Tibial artery (tissue), 4 donors: Measurements from ENCODE around the gene CTIF.

Experiments used
- DNase-seq, 2 donors: peaks; one replicate each; pipeline ENCODE4 v3.0.0-alpha.2; 2019
- H3K27ac ChIP-seq, 2 donors: fragments of 200-600 bp; sonication (generic) in 1 of 2; 1 replicate in 1 of 2; 2 replicates in 1 of 2; pipeline ENCODE4 v1.5.1; 2018 to 2019; ENCODE audit warnings: mild to moderate bottlenecking in 1 of 2
- H3K27me3 ChIP-seq, 2 donors: fragments of 200-600 bp; sonication (generic) in 1 of 2; one replicate each; pipeline versions ENCODE4 v1.5.1 to v1.6.0; 2016 to 2019
- H3K36me3 ChIP-seq, 3 donors: fragments of 200-600 bp; sonication (generic) in 2 of 3; one replicate each; pipeline ENCODE4 v1.5.1; 2016 to 2019; ENCODE audit warnings: mild to moderate bottlenecking in 2 of 3
- H3K4me1 ChIP-seq, 4 donors: fragments of 200-600 bp; sonication (generic) in 2 of 4; 1 replicate in 3 of 4; 2 replicates in 1 of 4; pipeline ENCODE4 v1.5.1; 2016 to 2019
- H3K4me3 ChIP-seq, 2 donors: fragments of 200-600 bp; sonication (generic) in 1 of 2; 1 replicate in 1 of 2; 2 replicates in 1 of 2; pipeline ENCODE4 v1.5.1; 2018 to 2019; ENCODE audit warnings: mild to moderate bottlenecking in 2 of 2
- H3K9me3 ChIP-seq, 3 donors: fragments of 200-600 bp; sonication (generic) in 1 of 3; one replicate each; pipeline ENCODE4 v1.5.1; 2016 to 2019
- intact Hi-C: fragments of 100-400 bp; cut with DNase I; formaldehyde crosslinking; loops from one replicate; pipeline ENCODE4 v1.15.0; 2023; ENCODE audit warnings: low total_unique reads
- TF ChIP-seq, protein P1 (sequence below), 2 experiments: fragments of 200-600 bp in 1 of 2; fragments of 450-650 bp in 1 of 2; IDR thresholded peaks; one replicate each; pipeline ENCODE4 v1.5.1; 2017 to 2019; ENCODE audit warnings: antibody characterized with exemption in 2 of 2, mild to moderate bottlenecking in 1 of 2, moderate library complexity in 1 of 2

The CTIF gene

GRCh38 chr18:48777026-48777743 is 238.4 kb downstream of the CTIF start:
- DNase-seq, result peak in 1 of 2 donors; percentile 82
- intact Hi-C loops, result loop anchor here (10.0 kb wide), 3 partner anchors 268 to 638 kb away; no protein-coding TSS in a partner anchor
- no peaks in the 10 kb centered on the region for H3K27me3 ChIP-seq
- peaks cover 14 to 63% (median 51%) of the 10 kb centered on the region in 4 donors for H3K4me1 ChIP-seq
- TF ChIP-seq, protein P1, sequence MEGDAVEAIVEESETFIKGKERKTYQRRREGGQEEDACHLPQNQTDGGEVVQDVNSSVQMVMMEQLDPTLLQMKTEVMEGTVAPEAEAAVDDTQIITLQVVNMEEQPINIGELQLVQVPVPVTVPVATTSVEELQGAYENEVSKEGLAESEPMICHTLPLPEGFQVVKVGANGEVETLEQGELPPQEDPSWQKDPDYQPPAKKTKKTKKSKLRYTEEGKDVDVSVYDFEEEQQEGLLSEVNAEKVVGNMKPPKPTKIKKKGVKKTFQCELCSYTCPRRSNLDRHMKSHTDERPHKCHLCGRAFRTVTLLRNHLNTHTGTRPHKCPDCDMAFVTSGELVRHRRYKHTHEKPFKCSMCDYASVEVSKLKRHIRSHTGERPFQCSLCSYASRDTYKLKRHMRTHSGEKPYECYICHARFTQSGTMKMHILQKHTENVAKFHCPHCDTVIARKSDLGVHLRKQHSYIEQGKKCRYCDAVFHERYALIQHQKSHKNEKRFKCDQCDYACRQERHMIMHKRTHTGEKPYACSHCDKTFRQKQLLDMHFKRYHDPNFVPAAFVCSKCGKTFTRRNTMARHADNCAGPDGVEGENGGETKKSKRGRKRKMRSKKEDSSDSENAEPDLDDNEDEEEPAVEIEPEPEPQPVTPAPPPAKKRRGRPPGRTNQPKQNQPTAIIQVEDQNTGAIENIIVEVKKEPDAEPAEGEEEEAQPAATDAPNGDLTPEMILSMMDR (IDR thresholded peaks at IDR 0.05), result peak; percentile 83 to 89
- peaks cover 0 to 34% (median 11%) of the 10 kb centered on the region in 3 donors for H3K36me3 ChIP-seq
- peak overlapping the region; percentile 81 to 92 for H3K27ac ChIP-seq
- no peaks in the 10 kb centered on the region for H3K9me3 ChIP-seq
- no peak overlapping the region for H3K4me3 ChIP-seq

- Histone ChIP-seq H3K27ac (peak overlapping the region; percentile 81 to 92), H3K4me3 (no peak overlapping the region), H3K9me3 (no peaks in the 10 kb centered on the region), H3K36me3 (peaks cover 0 to 34% (median 11%) of the 10 kb centered on the region in 3 donors), H3K27me3 (no peaks in the 10 kb centered on the region), H3K4me1 (peaks cover 14 to 66% (median 56%) of the 10 kb centered on the region in 4 donors)
- TF ChIP-seq, protein P1 (IDR thresholded peaks at IDR 0.05), result peak in 1 of 2 experiments; percentile 29
- intact Hi-C loops, result loop anchor here (10.0 kb wide), 3 partner anchors 267 to 637 kb away; no protein-coding TSS in a partner anchor
- peak in 1 of 2 donors; percentile 50 for DNase-seq
Measured at GRCh38 chr18:48777744-48778116, 238.9 kb downstream of the CTIF start.

DNA sequence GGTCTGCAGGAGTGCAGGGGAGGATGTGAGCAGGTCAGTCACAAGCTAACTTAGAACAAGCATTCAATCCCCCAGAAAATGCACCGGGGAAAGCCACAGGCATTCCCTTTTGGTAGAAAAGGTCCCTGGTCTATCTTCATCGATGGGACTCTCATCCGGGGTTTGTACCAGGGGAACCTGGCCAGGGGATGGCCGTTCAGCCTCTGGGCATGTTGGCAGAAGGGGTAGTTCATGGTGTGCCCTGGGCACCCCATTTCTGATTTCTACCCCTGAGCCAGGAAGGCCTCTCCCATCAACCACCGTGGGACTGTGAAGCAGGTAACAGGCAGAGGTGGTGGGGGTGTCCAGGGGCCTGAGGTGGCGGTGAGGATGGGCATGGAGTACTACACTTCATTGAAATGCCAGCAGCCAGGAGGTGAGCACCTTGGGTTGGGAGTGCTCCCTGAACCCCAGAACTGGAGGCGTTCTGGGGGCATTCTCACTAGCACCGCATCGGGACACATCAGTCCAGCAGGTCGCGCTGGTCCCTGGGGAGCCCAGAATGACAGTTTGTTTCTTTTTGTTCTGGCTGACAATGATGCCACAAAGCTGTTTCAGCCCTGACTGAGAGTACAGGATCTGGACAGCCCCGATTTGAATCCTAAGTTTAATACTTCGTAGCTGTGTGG is 239.6 kb downstream of the CTIF start:
- peaks cover 0 to 31% (median 11%) of the 10 kb centered on the region in 3 donors for H3K36me3 ChIP-seq
- H3K27ac ChIP-seq, result peak overlapping the region; percentile 81 to 92

GRCh38 chr18:48779462-48779861 is 240.6 kb downstream of the CTIF start:
- DNase-seq, result no peak
- Histone ChIP-seq H3K36me3 (peaks cover 0 to 21% (median 10%) of the 10 kb centered on the region in 3 donors), H3K9me3 (no peaks in the 10 kb centered on the region), H3K27ac (peak overlapping the region; percentile 81 to 92), H3K4me1 (peaks cover 14 to 83% (median 73%) of the 10 kb centered on the region in 4 donors), H3K27me3 (no peaks in the 10 kb centered on the region), H3K4me3 (no peak overlapping the region)
- intact Hi-C loops, result loop anchor here (10.0 kb wide), 3 partner anchors 265 to 635 kb away; no protein-coding TSS in a partner anchor
- TF ChIP-seq, protein P1 (IDR thresholded peaks at IDR 0.05), result no peak

More for the DNA sequence above, 239.6 kb downstream of the CTIF start:
- H3K9me3 ChIP-seq, result no peaks in the 10 kb centered on the region
- no peaks in the 10 kb centered on the region for H3K27me3 ChIP-seq
- intact Hi-C loops, result loop anchor here (10.0 kb wide), 3 partner anchors 266 to 636 kb away; no protein-coding TSS in a partner anchor
- TF ChIP-seq, protein P1 (IDR thresholded peaks at IDR 0.05), result no peak
- H3K4me3 ChIP-seq, result no peak overlapping the region
- H3K4me1 ChIP-seq, result peaks cover 14 to 73% (median 63%) of the 10 kb centered on the region in 4 donors
- no peak for DNase-seq

DNA sequence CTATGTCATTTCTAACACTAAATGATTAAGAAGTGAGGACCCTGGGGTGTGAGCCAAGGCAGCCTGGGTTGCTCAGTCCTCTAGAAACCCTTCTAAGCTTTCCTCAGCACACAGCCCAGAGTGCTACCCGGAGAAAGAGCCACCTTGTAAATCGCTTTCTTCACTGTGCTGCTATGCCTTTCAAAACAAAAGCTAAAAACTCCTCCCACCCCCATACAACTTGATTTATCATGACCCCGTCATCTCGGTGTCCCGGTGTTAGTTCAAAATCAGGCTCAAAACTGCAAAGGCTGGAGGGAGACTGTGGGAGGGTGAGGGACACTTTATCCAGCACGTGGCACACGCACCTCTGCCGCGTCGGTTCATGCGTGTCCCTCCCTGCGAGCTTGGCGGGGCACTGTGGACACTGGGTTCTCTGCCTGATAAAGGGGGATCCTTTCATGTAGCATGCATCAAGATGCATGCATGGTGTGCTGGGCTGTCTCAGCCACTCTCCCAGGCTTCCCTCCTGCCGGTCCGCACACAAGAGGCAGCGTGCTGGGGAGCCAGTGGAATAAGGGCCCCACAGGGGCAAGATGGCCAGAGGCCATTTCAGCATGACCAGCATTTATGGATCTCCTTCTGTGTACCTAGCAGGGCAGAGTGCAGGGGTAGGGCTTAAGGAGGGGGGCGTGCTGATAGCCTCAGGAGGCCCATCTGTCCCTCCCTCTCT is 241.5 kb downstream of the CTIF start:
- H3K36me3 ChIP-seq, result peaks cover 0 to 12% (median 1%) of the 10 kb centered on the region in 3 donors
- peak overlapping the region; percentile 81 to 92 for H3K27ac ChIP-seq
- intact Hi-C loops, result loop anchor here (5.0 kb wide), 1 partner anchor 172 kb away; the partner anchor contains the start of gene SMAD7
- no peaks in the 10 kb centered on the region for H3K9me3 ChIP-seq
- no peaks in the 10 kb centered on the region for H3K27me3 ChIP-seq
- peak overlapping the region; percentile 8 to 26 for H3K4me3 ChIP-seq
- TF ChIP-seq, protein P1 (IDR thresholded peaks at IDR 0.05), result no peak
- peak in 1 of 2 donors; percentile 81 for DNase-seq
- H3K4me1 ChIP-seq, result peaks cover 14 to 92% (median 77%) of the 10 kb centered on the region in 4 donors
